BLaER1 treated with 17β-estradiol and CSF1 and Interleukin-3, amounts not matched to agents 10 nM and 100 nM (cell line): ENCODE results near the gene NPVF.

ENCODE experiments used
- H3K27ac ChIP-seq, 11 experiments: shearing (Covaris generic); formaldehyde crosslinking; 2 replicates each; pipeline ENCODE4 v1.8.1; 2022
- H3K27me3 ChIP-seq, 11 experiments: shearing (Covaris generic); formaldehyde crosslinking; 2 replicates each; pipeline ENCODE4 v1.8.1; 2022
- H3K36me3 ChIP-seq, 11 experiments: shearing (Covaris generic); formaldehyde crosslinking; 2 replicates each; pipeline ENCODE4 v1.8.1; 2022
- H3K4me1 ChIP-seq, 10 experiments: shearing (Covaris generic); formaldehyde crosslinking; 2 replicates each; pipeline ENCODE4 v1.8.1; 2022
- H3K4me2 ChIP-seq, 11 experiments: shearing (Covaris generic); formaldehyde crosslinking; 2 replicates each; pipeline ENCODE4 v1.8.1; 2022
- H3K4me3 ChIP-seq, 10 experiments: shearing (Covaris generic); formaldehyde crosslinking; 2 replicates each; pipeline ENCODE4 v1.8.1; 2022
- H3K9ac ChIP-seq, 11 experiments: shearing (Covaris generic); formaldehyde crosslinking; 2 replicates each; pipeline ENCODE4 v1.8.1; 2022
- H3K9me3 ChIP-seq, 11 experiments: shearing (Covaris generic); formaldehyde crosslinking; replicated peaks in 1 of 11; 2 replicates each; pipeline ENCODE4 v1.8.1; 2022
- H4K20me1 ChIP-seq, 11 experiments: shearing (Covaris generic); formaldehyde crosslinking; 2 replicates each; pipeline ENCODE4 v1.8.1; 2022
- Cebpa-rat ChIP-seq, 11 experiments: shearing (Covaris generic); IDR thresholded peaks; 2 replicates each; pipeline ENCODE4 v1.8.1; 2022

Gene NPVF

GRCh38 chr7:25215694-25216335, 12.5 kb downstream of the NPVF start:
- TF ChIP-seq Cebpa-rat (IDR thresholded peaks at IDR 0.05), result no peak
- H4K20me1 ChIP-seq, result no peaks in the 10 kb centered on the region

GRCh38 chr7:25208525-25209221, 19.6 kb downstream of the NPVF start:
- no peaks in the 10 kb centered on the region for H3K36me3 ChIP-seq
- H3K9me3 ChIP-seq, result peaks cover 7 to 14% (median 10%) of the 10 kb centered on the region in 11 experiments
- no peak for TF ChIP-seq Cebpa-rat (IDR thresholded peaks at IDR 0.05)
- H3K27me3 ChIP-seq, result no peaks in the 10 kb centered on the region
- H3K27ac ChIP-seq, result no peak overlapping the region
- H3K4me2 ChIP-seq, result no peak overlapping the region
- peaks cover 0 to 4% (median 0%) of the 10 kb centered on the region in 10 experiments; a peak in 1 of 20 replicates for H3K4me1 ChIP-seq
- H3K9ac ChIP-seq, result no peak overlapping the region
- H3K4me3 ChIP-seq, result no peak overlapping the region
- no peaks in the 10 kb centered on the region for H4K20me1 ChIP-seq

More at GRCh38 chr7:25215694-25216335, 12.5 kb downstream of the NPVF start:
- Histone ChIP-seq H3K9me3 (no peaks in the 10 kb centered on the region), H3K9ac (no peak overlapping the region), H3K36me3 (no peaks in the 10 kb centered on the region), H3K4me1 (peaks cover 0 to 4% (median 0%) of the 10 kb centered on the region in 10 experiments; a peak in 3 of 20 replicates), H3K27ac (no peak overlapping the region), H3K4me2 (no peak overlapping the region), H3K4me3 (no peak overlapping the region), H3K27me3 (no peaks in the 10 kb centered on the region)

GRCh38 chr7:25207887-25208286, 20.4 kb downstream of the NPVF start:
- Histone ChIP-seq H3K4me2 (no peak overlapping the region), H3K4me3 (no peak overlapping the region), H4K20me1 (no peaks in the 10 kb centered on the region), H3K27ac (no peak overlapping the region), H3K4me1 (peaks cover 0 to 4% (median 0%) of the 10 kb centered on the region in 10 experiments; a peak in 1 of 20 replicates), H3K27me3 (no peaks in the 10 kb centered on the region), H3K9ac (no peak overlapping the region), H3K36me3 (no peaks in the 10 kb centered on the region), H3K9me3 (peaks cover 7 to 14% (median 10%) of the 10 kb centered on the region in 11 experiments)
- no peak for TF ChIP-seq Cebpa-rat (IDR thresholded peaks at IDR 0.05)

- H3K27ac ChIP-seq, result no peak overlapping the region
- peaks cover 7 to 14% (median 10%) of the 10 kb centered on the region in 11 experiments for H3K9me3 ChIP-seq
- no peaks in the 10 kb centered on the region for H3K27me3 ChIP-seq
- no peaks in the 10 kb centered on the region for H4K20me1 ChIP-seq
- H3K4me3 ChIP-seq, result no peak overlapping the region
- H3K9ac ChIP-seq, result no peak overlapping the region
- no peaks in the 10 kb centered on the region for H3K36me3 ChIP-seq
- peaks cover 0 to 4% (median 0%) of the 10 kb centered on the region in 10 experiments; a peak in 1 of 20 replicates for H3K4me1 ChIP-seq
- no peak overlapping the region for H3K4me2 ChIP-seq
- no peak for TF ChIP-seq Cebpa-rat (IDR thresholded peaks at IDR 0.05)
Measured at GRCh38 chr7:25206765-25207164, 21.5 kb downstream of the NPVF start.

- H4K20me1 ChIP-seq, result no peaks in the 10 kb centered on the region
- TF ChIP-seq Cebpa-rat (IDR thresholded peaks at IDR 0.05), result no peak
- no peak overlapping the region for H3K9ac ChIP-seq
- H3K27me3 ChIP-seq, result no peaks in the 10 kb centered on the region
- H3K36me3 ChIP-seq, result no peaks in the 10 kb centered on the region; a peak in 1 of 22 replicates
- H3K9me3 ChIP-seq, result peaks cover 6 to 18% (median 12%) of the 10 kb centered on the region in 11 experiments; a peak in 19 of 22 replicates
- H3K27ac ChIP-seq, result no peak overlapping the region
- no peaks in the 10 kb centered on the region for H3K4me1 ChIP-seq
- H3K4me3 ChIP-seq, result no peak overlapping the region
- H3K4me2 ChIP-seq, result no peak overlapping the region
Measured at GRCh38 chr7:25196132-25196896, 32.0 kb downstream of the NPVF start.

- Histone ChIP-seq H3K4me1 (no peaks in the 10 kb centered on the region), H3K4me2 (no peak overlapping the region), H3K9ac (no peak overlapping the region), H3K9me3 (peaks cover 6 to 18% (median 12%) of the 10 kb centered on the region in 11 experiments; a peak in 19 of 22 replicates), H3K36me3 (no peaks in the 10 kb centered on the region; a peak in 1 of 22 replicates), H3K27ac (no peak overlapping the region), H3K27me3 (no peaks in the 10 kb centered on the region), H3K4me3 (no peak overlapping the region), H4K20me1 (no peaks in the 10 kb centered on the region)
- no peak for TF ChIP-seq Cebpa-rat (IDR thresholded peaks at IDR 0.05)
Measured at GRCh38 chr7:25194036-25194435, 34.2 kb downstream of the NPVF start.

- Histone ChIP-seq H3K36me3 (no peaks in the 10 kb centered on the region; a peak in 1 of 22 replicates), H3K4me3 (no peak overlapping the region)
- no peak for TF ChIP-seq Cebpa-rat (IDR thresholded peaks at IDR 0.05)
Measured at GRCh38 chr7:25192043-25192442, 36.2 kb downstream of the NPVF start.

GRCh38 chr7:25189197-25189596, 39.1 kb downstream of the NPVF start:
- H3K4me3 ChIP-seq, result no peak overlapping the region
- H4K20me1 ChIP-seq, result no peaks in the 10 kb centered on the region
- no peaks in the 10 kb centered on the region for H3K9me3 ChIP-seq
- H3K4me1 ChIP-seq, result peaks cover 0 to 14% (median 12%) of the 10 kb centered on the region in 10 experiments; a peak in 16 of 20 replicates
- H3K27me3 ChIP-seq, result no peaks in the 10 kb centered on the region
- no peaks in the 10 kb centered on the region for H3K36me3 ChIP-seq
- no peak overlapping the region for H3K27ac ChIP-seq
- H3K9ac ChIP-seq, result no peak overlapping the region
- no peak overlapping the region for H3K4me2 ChIP-seq
- no peak for TF ChIP-seq Cebpa-rat (IDR thresholded peaks at IDR 0.05)

More at GRCh38 chr7:25192043-25192442, 36.2 kb downstream of the NPVF start:
- no peaks in the 10 kb centered on the region for H3K27me3 ChIP-seq
- H3K4me2 ChIP-seq, result no peak overlapping the region
- H3K27ac ChIP-seq, result no peak overlapping the region
- H4K20me1 ChIP-seq, result no peaks in the 10 kb centered on the region
- no peak overlapping the region for H3K9ac ChIP-seq
- no peaks in the 10 kb centered on the region for H3K4me1 ChIP-seq
- peaks cover 6 to 18% (median 12%) of the 10 kb centered on the region in 11 experiments; a peak in 19 of 22 replicates for H3K9me3 ChIP-seq

- Histone ChIP-seq H3K36me3 (no peaks in the 10 kb centered on the region), H4K20me1 (no peaks in the 10 kb centered on the region), H3K4me3 (no peak overlapping the region), H3K9ac (no peak overlapping the region), H3K27ac (no peak overlapping the region), H3K9me3 (no peaks in the 10 kb centered on the region), H3K4me2 (no peak overlapping the region), H3K27me3 (no peaks in the 10 kb centered on the region), H3K4me1 (peaks cover 0 to 16% (median 13%) of the 10 kb centered on the region in 10 experiments; a peak in 16 of 20 replicates)
- TF ChIP-seq Cebpa-rat (IDR thresholded peaks at IDR 0.05), result no peak
Measured at GRCh38 chr7:25187932-25188331, 40.4 kb downstream of the NPVF start.
